ENCODE data around the gene CACNA1E.

DNA sequence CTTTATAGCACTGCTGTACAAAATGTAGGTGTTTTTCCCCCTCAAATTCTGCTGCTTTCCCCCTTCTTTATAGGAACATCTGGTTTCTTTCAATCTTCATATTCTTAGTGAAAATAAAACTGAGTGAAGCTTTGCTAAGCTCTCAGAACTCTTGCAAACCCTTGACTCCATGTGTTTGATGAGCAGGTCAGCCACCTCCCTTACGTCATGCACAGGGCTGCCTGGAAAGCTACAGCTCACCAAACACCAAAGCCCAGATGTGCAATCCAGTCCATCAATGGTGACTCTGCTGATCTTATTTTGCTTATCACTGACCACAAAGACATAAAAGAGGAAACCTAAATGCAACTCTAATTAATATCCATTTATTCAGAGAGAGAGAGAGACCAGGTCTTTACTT lies 5.5 kb downstream of the CACNA1E start:
- TF ChIP-seq CTCF (IDR thresholded peaks at IDR 0.05) (no peak), POLR2A (IDR thresholded peaks at IDR 0.05) (no peak)
